GM12878 (cell line): ENCODE results near the gene DDAH1. TPM values are rescaled to one million over a fixed set of nuclear protein-coding genes. Genes with fewer than 3 reads are reported as not detected.

Source experiments
- ATAC-seq: fragments of 200-7000 bp; cut with Tn5 transposase; 3 replicates; pipeline ENCODE4 v1.9.1; 2020; ENCODE audit warnings: mild to moderate bottlenecking, moderate library complexity
- BruUV-seq: library from RNA; stranded (reverse); fragments of 400-500 nt; replicated peaks from 2 replicates; lab custom pipeline; 2021; lab: Mats Ljungman, UMichigan
- CTCF ChIA-PET: fragments of 300-600 bp; sonication (Branson Sonifier 250); formaldehyde crosslinking; extraction: SDS; loops from one replicate; lab custom pipeline; 2021; ENCODE audit warnings: inconsistent platforms; lab: Yijun Ruan, JAX
- POLR2A ChIA-PET: fragments of 350-600 bp; formaldehyde crosslinking; extraction: SDS; loops from one replicate; lab custom pipeline; 2021; ENCODE audit warnings: inconsistent platforms; lab: Charles Lee
- RAD21 ChIA-PET: fragments of 300-600 bp; sonication (Branson Sonifier 250); formaldehyde crosslinking; loops from one replicate; lab custom pipeline; 2023; ENCODE audit warnings: antibody characterized with exemption; ENCODE audit not compliant: unreplicated experiment; lab: Charles Lee
- SMC1A ChIA-PET: fragments of 300-600 bp; sonication (Branson Sonifier 250); formaldehyde crosslinking; loops from one replicate; lab custom pipeline; 2023; ENCODE audit not compliant: unreplicated experiment, uncharacterized antibody; lab: Charles Lee
- DNase-seq: peaks from one replicate; pipeline ENCODE4 v3.0.0-alpha.2; 2011; ENCODE audit warnings: low read depth, low spot score
- FAIRE-seq: peaks from 3 replicates; lab custom pipeline; 2011; peaks lifted over from hg19 to GRCh38; lab: Jason Lieb, UNC
- H2AFZ ChIP-seq: 2 replicates; pipeline ENCODE4 v1.6.0; 2011; ENCODE audit warnings: low read depth, low read length, control low read depth; ENCODE audit not compliant: control insufficient read depth
- H3K27ac ChIP-seq: 2 replicates; pipeline ENCODE4 v1.5.1; 2011; ENCODE audit warnings: control low read depth; ENCODE audit not compliant: control insufficient read depth, insufficient read depth
- H3K27me3 ChIP-seq, 2 experiments: replicated peaks in 1 of 2; 2 replicates each; pipeline versions ENCODE4 v1.6.0 to v1.6.1; 2011; ENCODE audit warnings: low read length in 1 of 2; ENCODE audit not compliant: control insufficient read depth in 2 of 2, insufficient read depth in 2 of 2
- H3K36me3 ChIP-seq, 2 experiments: 2 replicates each; pipeline ENCODE4 v1.5.1; 2011; ENCODE audit warnings: low read length in 1 of 2; ENCODE audit not compliant: control insufficient read depth in 2 of 2, insufficient read depth in 2 of 2
- H3K4me1 ChIP-seq: 2 replicates; pipeline ENCODE4 v1.6.1; 2011; ENCODE audit warnings: mild to moderate bottlenecking, low read length, moderate library complexity, mixed read lengths; ENCODE audit not compliant: control insufficient read depth, insufficient read depth
- H3K4me2 ChIP-seq: 2 replicates; pipeline ENCODE4 v1.6.0; 2011; ENCODE audit warnings: control low read depth; ENCODE audit not compliant: control insufficient read depth, insufficient read depth
- H3K4me3 ChIP-seq: fragments of 200-600 bp; sonication (generic); 2 replicates; pipeline ENCODE4 v1.5.1; 2016
- H3K79me2 ChIP-seq: 2 replicates; pipeline ENCODE4 v1.6.0; 2011; ENCODE audit warnings: low read length; ENCODE audit not compliant: control insufficient read depth, insufficient read depth
- H3K9ac ChIP-seq: 2 replicates; pipeline ENCODE4 v1.8.0; 2011; ENCODE audit warnings: low read length, control low read depth, mixed read lengths; ENCODE audit not compliant: control insufficient read depth, insufficient read depth
- H3K9me3 ChIP-seq: replicated peaks from 3 replicates; pipeline ENCODE4 v1.5.1; 2011; ENCODE audit warnings: mild to moderate bottlenecking, low read length; ENCODE audit not compliant: control insufficient read depth, insufficient read depth
- H4K20me1 ChIP-seq: 2 replicates; pipeline ENCODE4 v1.6.0; 2011; ENCODE audit not compliant: control insufficient read depth, insufficient read depth
- CBX5 ChIP-seq: sonication (generic); IDR thresholded peaks from 2 replicates; pipeline ENCODE4 v1.6.1; 2016; ENCODE audit warnings: low read depth, moderate library complexity, mild to moderate bottlenecking, inconsistent platforms
- CHD4 ChIP-seq: fragments of 200-600 bp; sonication (generic); IDR thresholded peaks from 2 replicates; pipeline ENCODE4 v1.6.1; 2016; ENCODE audit warnings: mild to moderate bottlenecking
- E2F4 ChIP-seq: IDR thresholded peaks from 2 replicates; pipeline ENCODE4 v1.6.1; 2012; ENCODE audit warnings: low read depth, low read length, improper control_type of control experiment
- KLF5 ChIP-seq: fragments of 450-650 bp; IDR thresholded peaks from 2 replicates; pipeline ENCODE4 v1.6.1; 2014; ENCODE audit warnings: mild to moderate bottlenecking; ENCODE audit not compliant: partially characterized antibody
- RAD21 ChIP-seq: IDR thresholded peaks from 2 replicates; pipeline ENCODE4 v1.6.1; 2011; ENCODE audit warnings: mild to moderate bottlenecking, low read depth, low read length, moderate library complexity; ENCODE audit not compliant: insufficient read depth
- WRNIP1 ChIP-seq: IDR thresholded peaks from 2 replicates; pipeline ENCODE4 v1.6.1; 2011; ENCODE audit warnings: low read depth, low read length, improper control_type of control experiment, borderline replicate concordance
- WGBS: methylation state at CpG from one replicate; pipeline ENCODE4 v1.1.6; 2016; ENCODE audit warnings: low lambda C conversion rate; ENCODE audit not compliant: insufficient replicate concordance, insufficient coverage; ENCODE audit errors: missing lambda C conversion rate; 5-methylcytosine and 5-hydroxymethylcytosine counted together
- in situ Hi-C: fragments of 300-500 bp; cut with MboI; formaldehyde crosslinking; loops from 9 replicates; pipeline ENCODE4 v1.14.3; 2018; ENCODE audit warnings: mixed read lengths
- intact Hi-C: fragments of 100-400 bp; cut with micrococcal nuclease; formaldehyde crosslinking; loops from one replicate; pipeline ENCODE4 v1.14.2; 2022; ENCODE audit not compliant: unreplicated experiment
- polyA plus RNA-seq, 11 experiments: library from polyadenylated mRNA; depleted of rRNA in 4 of 11; unstranded in 6 of 11; stranded (reverse) in 5 of 11; fragments of >200 nt; fragmentation: Nextera tagmentation in 4 of 11; fragmentation: Illumina TruSeq in 1 of 11; extraction: Ambion mirVana in 4 of 11; extraction: Trizol in 1 of 11; gene quantifications; 1 replicate in 1 of 11; 2 replicates in 10 of 11; pipeline versions ENCODE4 v1.2.1 to v1.2.3, GENCODE V29; 2011 to 2016; ENCODE audit warnings: inconsistent platforms in 2 of 11, missing spikeins in 2 of 11, low read depth in 1 of 11
- total RNA-seq, 4 experiments: library from RNA; depleted of rRNA in 3 of 4; stranded (reverse); fragments of >200 nt in 3 of 4; fragmentation: Illumina TruSeq in 1 of 4; extraction: Trizol in 1 of 4; gene quantifications; 2 replicates each; pipeline versions ENCODE4 v1.2.1 to v1.2.3, GENCODE V29; 2013 to 2021
- TF ChIP-seq, protein P1 (sequence below): fragments of 450-650 bp; IDR thresholded peaks from 2 replicates; pipeline ENCODE4 v1.6.1; 2014; ENCODE audit warnings: mild to moderate bottlenecking

DDAH1 gene
- total and polyA plus RNA-seq, 10 of the 15 experiments (the other 5 are each of a cell fraction or from before 2014, with no cell fraction given), result 0.07 to 0.88 (median 0.27) TPM; not detected in 6

- SMC1A ChIA-PET, result no interaction called here
- Histone ChIP-seq H4K20me1 (no peaks in the 10 kb centered on the region), H3K4me3 (no peak overlapping the region), H3K36me3 (no peaks in the 10 kb centered on the region), H3K27me3 (peaks cover 0 to 3% of the 10 kb centered on the region in 2 experiments; a peak in 1 of 4 replicates), H3K4me1 (no peaks in the 10 kb centered on the region), H2AFZ (no peak overlapping the region), H3K79me2 (no peaks in the 10 kb centered on the region), H3K27ac (no peak overlapping the region), H3K9ac (no peak overlapping the region), H3K9me3 (no peaks in the 10 kb centered on the region), H3K4me2 (no peak overlapping the region)
- FAIRE-seq, result no peak
- intact Hi-C loops (no loop called here), in situ Hi-C loops (no loop called here)
- BruUV-seq, result no TSS peak
- RAD21 ChIA-PET, result no interaction called here
- no peak for TF ChIP-seq E2F4
- no peak for TF ChIP-seq CHD4
- TF ChIP-seq WRNIP1, result no peak
- no peak for TF ChIP-seq CBX5
- CTCF ChIA-PET, result no interaction called here
- no peak for DNase-seq
- ATAC-seq, result no peak
- 65% methylated on average over 5 of the region's 5 CpGs for WGBS
- POLR2A ChIA-PET, result no interaction called here
These were observed 60.6 kb downstream of the DDAH1 start for GRCh38 chr1:85404408-85404807.

GRCh38 chr1:85398391-85399064 lies 66.4 kb downstream of the DDAH1 start:
- in situ Hi-C loops (no loop called here), intact Hi-C loops (loop anchor here (2.0 kb wide), 1 partner anchor 90 kb away; no protein-coding TSS in a partner anchor)
- Histone ChIP-seq H3K4me2 (no peak overlapping the region), H3K27me3 (no peaks in the 10 kb centered on the region), H3K9me3 (no peaks in the 10 kb centered on the region), H3K36me3 (no peaks in the 10 kb centered on the region), H3K4me1 (no peaks in the 10 kb centered on the region), H2AFZ (no peak overlapping the region), H3K9ac (no peak overlapping the region), H3K79me2 (no peaks in the 10 kb centered on the region), H3K4me3 (no peak overlapping the region), H3K27ac (no peak overlapping the region), H4K20me1 (no peaks in the 10 kb centered on the region)
- ChIA-PET CTCF (no interaction called here), RAD21 (no interaction called here), SMC1A (no interaction called here), POLR2A (no interaction called here)
- ATAC-seq, result no peak
- TF ChIP-seq, protein P1, sequence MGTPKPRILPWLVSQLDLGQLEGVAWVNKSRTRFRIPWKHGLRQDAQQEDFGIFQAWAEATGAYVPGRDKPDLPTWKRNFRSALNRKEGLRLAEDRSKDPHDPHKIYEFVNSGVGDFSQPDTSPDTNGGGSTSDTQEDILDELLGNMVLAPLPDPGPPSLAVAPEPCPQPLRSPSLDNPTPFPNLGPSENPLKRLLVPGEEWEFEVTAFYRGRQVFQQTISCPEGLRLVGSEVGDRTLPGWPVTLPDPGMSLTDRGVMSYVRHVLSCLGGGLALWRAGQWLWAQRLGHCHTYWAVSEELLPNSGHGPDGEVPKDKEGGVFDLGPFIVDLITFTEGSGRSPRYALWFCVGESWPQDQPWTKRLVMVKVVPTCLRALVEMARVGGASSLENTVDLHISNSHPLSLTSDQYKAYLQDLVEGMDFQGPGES, result no peak
- TF ChIP-seq RAD21, result peak; percentile 31; the same call in 1 of the 2 replicates
- TF ChIP-seq KLF5, result no peak
- FAIRE-seq, result no peak
- no peak for DNase-seq
- 67% methylated on average over 6 of the region's 6 CpGs for WGBS
- no TSS peak for BruUV-seq
